Spinal cord (tissue), 10 donors: ENCODE measurements around the gene PPT1. TPM values are rescaled to one million over a fixed set of nuclear protein-coding genes. Genes with fewer than 3 reads are reported as not detected.

Experiments used
- DNase-seq, 6 donors: peaks; one replicate each; pipeline versions ENCODE4 v3.0.0 to v3.0.0-alpha.2; 2013 to 2015; ENCODE audit warnings: low spot score in 6 of 6, low read depth in 4 of 6
- H3K27ac ChIP-seq: one replicate; pipeline ENCODE4 v1.5.1; 2013; ENCODE audit warnings: low read depth, low read length, control low read depth
- H3K27me3 ChIP-seq: one replicate; pipeline ENCODE4 v1.6.1; 2013; ENCODE audit warnings: low read length; ENCODE audit not compliant: control insufficient read depth, insufficient read depth
- H3K36me3 ChIP-seq: one replicate; pipeline ENCODE4 v1.6.1; 2013; ENCODE audit warnings: low read length; ENCODE audit not compliant: control insufficient read depth, insufficient read depth
- H3K4me1 ChIP-seq: one replicate; pipeline ENCODE4 v1.6.1; 2013; ENCODE audit warnings: low read length; ENCODE audit not compliant: control insufficient read depth, insufficient read depth
- H3K4me3 ChIP-seq: one replicate; pipeline ENCODE4 v1.5.1; 2013; ENCODE audit warnings: low read depth, low read length, control low read depth
- H3K9me3 ChIP-seq: one replicate; pipeline ENCODE4 v1.6.1; 2013; ENCODE audit warnings: low read length; ENCODE audit not compliant: control insufficient read depth, insufficient read depth
- WGBS: methylation state at CpG from one replicate; pipeline ENCODE4 v1.1.5; 2013; ENCODE audit warnings: missing lambda C conversion rate; ENCODE audit not compliant: insufficient coverage; 5-methylcytosine and 5-hydroxymethylcytosine counted together
- polyA plus RNA-seq, 2 donors: library from polyadenylated mRNA; unstranded; fragments of 120-200 nt; gene quantifications; one replicate each; pipeline ENCODE4 v1.2.1, GENCODE V29; 2013; ENCODE audit not compliant: insufficient read length in 2 of 2
- total RNA-seq, 2 donors: library from RNA; depleted of rRNA in 1 of 2; stranded (reverse); fragments of 120-200 nt in 1 of 2; fragments of >200 nt in 1 of 2; gene quantifications; one replicate each; pipeline versions ENCODE4 v1.2.3 to v1.2.4, GENCODE V29; 2013 to 2014
- donor health status: healthy.

PPT1 gene
- total and polyA plus RNA-seq, 4 donors, result 87.4 to 124 (median 115) TPM

DNA sequence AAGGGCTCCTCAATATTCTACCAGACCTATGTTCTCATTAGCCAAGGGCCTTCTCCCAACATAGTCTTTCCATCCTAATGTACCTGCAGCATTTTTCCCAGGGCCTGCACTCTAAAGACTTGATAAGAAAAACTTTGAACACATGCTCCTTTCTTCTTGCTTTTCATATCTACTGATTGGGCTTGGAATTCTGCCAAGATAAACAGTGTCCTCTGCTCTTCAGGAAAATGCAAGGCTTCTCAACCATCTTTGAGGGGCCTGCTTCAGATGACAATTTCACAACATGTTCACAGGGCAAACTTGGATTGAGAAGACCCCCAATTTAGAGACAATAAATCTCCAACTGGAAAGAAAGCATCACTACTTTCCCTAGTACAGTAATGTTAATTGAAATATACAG is 25.8 kb upstream of the PPT1 start:
- H3K27ac ChIP-seq, result no peak overlapping the region
- no peak for DNase-seq
- no peaks in the 10 kb centered on the region for H3K4me1 ChIP-seq
- no peak overlapping the region for H3K4me3 ChIP-seq
- no peaks in the 10 kb centered on the region for H3K9me3 ChIP-seq
- H3K36me3 ChIP-seq, result no peaks in the 10 kb centered on the region
- H3K27me3 ChIP-seq, result no peaks in the 10 kb centered on the region

DNA sequence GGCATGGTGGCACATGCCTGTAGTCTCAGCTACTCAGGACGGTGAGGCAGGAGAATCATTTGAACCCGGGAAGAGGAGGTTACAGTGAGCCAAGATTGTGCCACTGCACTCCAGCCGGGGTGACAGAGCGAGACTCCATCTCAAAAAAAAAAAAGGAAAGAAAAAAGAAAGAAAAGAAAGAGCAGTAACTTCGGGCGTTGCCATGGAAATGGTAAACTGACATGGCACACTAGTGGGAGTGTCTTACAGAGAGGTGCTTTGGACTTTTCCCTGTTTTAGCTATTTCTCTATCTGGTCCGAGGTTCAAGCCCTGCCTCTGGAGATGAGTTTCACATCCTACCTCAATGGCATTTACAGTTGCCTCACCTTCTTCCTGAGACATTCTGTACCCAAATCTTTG is 23.1 kb upstream of the PPT1 start:
- Histone ChIP-seq H3K4me1 (no peaks in the 10 kb centered on the region), H3K27me3 (no peaks in the 10 kb centered on the region), H3K4me3 (no peak overlapping the region), H3K36me3 (no peaks in the 10 kb centered on the region), H3K27ac (no peak overlapping the region), H3K9me3 (no peaks in the 10 kb centered on the region)
- DNase-seq, result no peak
- 84% methylated on average over 6 of the region's 7 CpGs for WGBS

DNA sequence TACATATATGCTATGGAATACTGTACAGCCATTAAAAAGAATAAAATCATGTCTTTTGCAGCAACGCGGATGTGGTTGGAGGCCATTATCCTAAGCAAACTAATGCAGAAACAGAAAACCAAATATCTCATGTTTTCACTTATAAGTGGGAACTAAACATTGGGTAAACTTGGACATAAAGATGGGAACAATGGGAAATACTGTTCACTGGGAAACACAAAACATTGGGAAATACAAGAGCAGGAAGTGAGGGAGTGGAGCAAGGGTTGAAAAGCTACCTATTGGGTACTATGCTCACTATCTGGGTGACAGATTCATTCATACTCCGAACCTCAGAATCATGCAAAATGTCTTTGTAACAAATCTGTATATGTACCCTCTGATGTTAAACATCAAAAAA is 17.3 kb upstream of the PPT1 start:
- H3K9me3 ChIP-seq, result peaks cover 5% of the 10 kb centered on the region
- H3K4me3 ChIP-seq, result no peak overlapping the region
- H3K27me3 ChIP-seq, result no peaks in the 10 kb centered on the region
- H3K27ac ChIP-seq, result no peak overlapping the region
- no peak for DNase-seq
- H3K36me3 ChIP-seq, result no peaks in the 10 kb centered on the region
- WGBS, result no CpG with 5 or more reads among the region's 3 CpGs
- H3K4me1 ChIP-seq, result no peaks in the 10 kb centered on the region

DNA sequence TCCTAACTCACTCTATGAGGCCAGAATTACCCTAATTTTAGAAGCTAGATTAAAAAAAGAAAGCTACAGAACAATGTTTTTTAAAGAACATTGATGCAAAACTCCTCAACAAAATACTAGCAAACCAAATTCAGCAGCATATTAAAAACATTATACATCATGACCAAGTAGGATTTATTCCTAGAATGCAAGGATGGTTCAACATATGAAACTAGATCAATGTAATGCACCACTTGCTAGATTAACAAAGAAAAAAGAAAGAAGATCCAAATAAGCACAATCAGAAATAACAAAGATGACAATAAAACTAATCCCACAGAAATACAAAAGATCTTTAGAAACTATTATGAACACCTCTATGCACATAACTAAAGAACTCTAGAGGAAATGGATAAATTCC is 13.3 kb upstream of the PPT1 start:
- DNase-seq, result no peak
- Histone ChIP-seq H3K27ac (no peak overlapping the region), H3K9me3 (peaks cover 5% of the 10 kb centered on the region), H3K36me3 (no peaks in the 10 kb centered on the region), H3K4me3 (no peak overlapping the region), H3K4me1 (no peaks in the 10 kb centered on the region), H3K27me3 (no peaks in the 10 kb centered on the region)

DNA sequence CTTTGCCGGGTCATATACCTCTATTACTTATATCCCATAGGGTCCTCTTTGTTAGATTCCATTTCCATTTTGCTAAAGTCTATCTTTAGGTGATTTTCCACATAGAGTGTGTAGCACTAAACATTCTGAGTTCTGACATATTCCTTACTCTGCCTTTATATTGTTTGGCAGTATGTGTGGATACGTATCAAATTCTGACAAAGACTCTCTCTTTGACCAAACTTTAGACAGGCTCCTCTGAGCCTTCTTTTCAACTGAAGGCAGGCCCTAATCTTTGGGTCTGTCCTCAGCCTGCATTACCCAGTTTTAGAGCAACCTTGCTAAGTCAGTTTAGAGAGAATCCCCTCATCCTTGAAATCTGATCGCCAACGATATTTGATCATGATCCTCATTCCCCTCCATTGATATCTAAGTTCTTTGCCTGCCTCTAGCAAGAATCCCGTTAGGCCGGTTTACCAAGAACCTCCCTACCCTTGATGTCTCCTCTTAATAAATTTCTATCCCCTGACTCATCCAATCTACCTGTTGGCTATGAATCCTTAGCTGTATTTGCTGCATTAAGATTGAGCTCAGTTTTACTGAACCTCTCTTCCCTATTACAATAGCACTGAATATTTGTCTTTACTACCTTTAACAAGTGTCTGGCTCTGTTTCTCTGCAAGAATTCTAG is 10.4 kb upstream of the PPT1 start:
- 91% methylated on average over 4 of the region's 6 CpGs for WGBS
- no peaks in the 10 kb centered on the region for H3K36me3 ChIP-seq

DNA sequence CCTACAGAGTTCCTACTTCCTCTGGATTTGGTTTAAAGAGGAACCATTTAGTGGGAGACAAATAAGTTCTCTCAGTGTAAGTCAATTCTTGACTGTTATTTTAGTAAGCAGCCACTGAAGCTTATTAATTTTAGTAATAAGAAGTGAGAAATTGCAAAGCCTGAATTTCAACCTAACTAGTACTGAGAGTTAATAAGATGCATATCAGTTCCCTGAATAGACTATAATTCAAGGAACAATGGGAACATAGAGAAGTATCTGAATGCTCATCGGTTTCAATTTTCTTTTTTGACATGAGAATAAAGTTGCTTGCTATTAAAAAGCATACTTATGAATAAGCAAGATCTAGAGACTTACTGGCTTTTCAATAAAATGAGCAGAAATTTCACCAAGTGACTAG is 8.0 kb upstream of the PPT1 start:
- Histone ChIP-seq H3K4me1 (no peaks in the 10 kb centered on the region), H3K27ac (no peak overlapping the region), H3K27me3 (peaks cover 3% of the 10 kb centered on the region), H3K36me3 (no peaks in the 10 kb centered on the region), H3K9me3 (no peaks in the 10 kb centered on the region), H3K4me3 (no peak overlapping the region)
- no CpG with 5 or more reads among the region's 1 CpG for WGBS
- no peak for DNase-seq

More for the DNA sequence above, 10.4 kb upstream of the PPT1 start:
- Histone ChIP-seq H3K9me3 (peaks cover 5% of the 10 kb centered on the region), H3K27ac (no peak overlapping the region), H3K4me1 (no peaks in the 10 kb centered on the region), H3K27me3 (no peaks in the 10 kb centered on the region), H3K4me3 (no peak overlapping the region)
- no peak for DNase-seq

DNA sequence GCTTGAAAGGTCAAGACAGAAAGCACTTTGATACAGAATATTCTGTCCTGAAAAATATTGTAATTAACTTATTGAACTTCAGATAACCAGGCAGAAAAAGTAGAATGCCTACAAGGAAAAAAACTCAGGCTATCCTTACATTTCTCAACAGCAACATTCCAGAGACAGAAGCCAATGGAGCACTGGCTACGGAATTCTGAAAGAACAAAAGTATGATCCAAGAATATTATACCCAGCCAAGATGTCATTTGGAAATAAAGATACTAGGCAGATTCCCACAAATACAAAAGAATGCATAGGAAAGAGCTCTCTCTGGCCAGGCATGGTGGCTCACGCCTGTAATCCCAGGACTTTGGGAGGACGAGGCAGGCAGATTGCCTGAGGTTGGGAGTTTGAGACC is 5.8 kb upstream of the PPT1 start:
- no CpG with 5 or more reads among the region's 3 CpGs for WGBS
- Histone ChIP-seq H3K27ac (no peak overlapping the region), H3K4me1 (no peaks in the 10 kb centered on the region), H3K36me3 (no peaks in the 10 kb centered on the region), H3K27me3 (peaks cover 3% of the 10 kb centered on the region), H3K9me3 (no peaks in the 10 kb centered on the region), H3K4me3 (no peak overlapping the region)
- DNase-seq, result no peak

DNA sequence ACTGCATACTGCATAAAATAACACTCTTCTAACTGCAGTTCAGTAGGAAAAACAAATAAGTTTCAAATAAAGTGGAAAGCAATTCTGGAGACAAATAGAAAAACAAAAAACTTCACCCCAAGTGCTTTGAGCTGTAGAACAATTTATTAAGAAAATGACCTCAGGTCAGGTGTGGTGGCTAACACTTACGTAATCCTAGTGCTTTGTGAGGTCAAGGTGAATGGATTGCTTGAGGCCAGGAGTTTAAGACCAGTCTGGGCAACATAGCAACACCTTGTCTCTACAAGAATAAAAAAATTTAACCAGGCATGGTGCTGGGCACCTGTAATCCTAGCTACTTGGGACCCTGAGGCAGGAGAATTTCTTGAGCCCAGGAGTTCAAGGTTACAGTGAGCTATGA is 5.0 kb upstream of the PPT1 start:
- Histone ChIP-seq H3K4me1 (no peaks in the 10 kb centered on the region), H3K4me3 (no peak overlapping the region), H3K27me3 (peaks cover 3% of the 10 kb centered on the region), H3K27ac (no peak overlapping the region), H3K9me3 (no peaks in the 10 kb centered on the region), H3K36me3 (no peaks in the 10 kb centered on the region)
- no CpG with 5 or more reads among the region's 1 CpG for WGBS
- no peak for DNase-seq

DNA sequence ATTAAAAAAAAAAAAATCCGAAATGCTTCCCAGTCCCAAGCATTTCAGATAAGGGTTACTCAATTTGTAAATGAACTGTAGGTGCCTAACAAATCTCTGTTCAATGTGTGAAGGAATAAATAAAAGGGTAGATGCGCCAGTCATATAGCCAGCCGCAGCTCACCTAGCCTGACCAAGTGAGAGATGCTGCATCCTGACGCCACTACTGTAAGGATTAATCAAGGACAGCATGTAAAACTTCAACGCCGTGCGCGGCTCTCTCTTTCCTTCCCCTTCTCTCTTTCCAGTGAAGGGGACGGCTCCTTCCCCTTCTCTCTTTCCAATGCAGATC is 441 bp downstream of the PPT1 start:
- Histone ChIP-seq H3K9me3 (no peaks in the 10 kb centered on the region), H3K4me3 (peak overlapping the region; percentile 81), H3K36me3 (peaks cover 1% of the 10 kb centered on the region), H3K4me1 (peaks cover 4% of the 10 kb centered on the region), H3K27ac (peak overlapping the region; percentile 75), H3K27me3 (peaks cover under 1% of the 10 kb centered on the region)
- no peak for DNase-seq
- 6% methylated on average over 8 of the region's 9 CpGs for WGBS

DNA sequence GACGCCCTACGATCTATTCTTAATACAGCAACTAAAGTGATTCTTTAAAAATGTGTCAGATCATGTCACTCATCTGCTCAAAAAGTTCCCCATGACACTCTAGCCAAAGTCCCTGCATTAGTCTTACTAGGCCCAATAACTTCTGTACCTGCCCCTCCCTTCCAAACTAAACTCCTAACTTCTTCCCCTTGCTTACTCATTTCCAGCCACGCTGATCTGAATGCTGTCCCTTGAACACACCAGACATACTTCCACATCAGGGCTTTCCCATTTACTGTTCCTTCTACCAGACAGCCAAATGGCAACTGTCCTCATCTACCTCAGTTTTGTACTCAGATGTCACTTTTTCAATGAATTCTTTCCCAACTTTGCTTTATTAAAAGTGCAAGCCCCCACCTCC is 1.2 kb downstream of the PPT1 start:
- H3K36me3 ChIP-seq, result peaks cover 2% of the 10 kb centered on the region
- no peak overlapping the region for H3K4me3 ChIP-seq
- no peak for DNase-seq
- H3K9me3 ChIP-seq, result no peaks in the 10 kb centered on the region
- no peaks in the 10 kb centered on the region for H3K27me3 ChIP-seq
- no peak overlapping the region for H3K27ac ChIP-seq
- WGBS, result 97% methylated on average over 3 of the region's 3 CpGs
- H3K4me1 ChIP-seq, result peaks cover 4% of the 10 kb centered on the region
